ENCODE results near the gene CCNB2. TPM values are rescaled to one million over a fixed set of nuclear protein-coding genes. Genes with fewer than 3 reads are reported as not detected.

CCNB2 gene
- total and polyA plus RNA-seq, 7 donors: 0.33 to 40.5 (median 4.9) TPM; not detected in 1

- WGBS, 2 donors: 96 to 98% methylated on average over 5 of the region's 5 CpGs
- Histone ChIP-seq H3K4me3 (no peak overlapping the region), H3K9me3 (no peaks in the 10 kb centered on the region), H3K27me3 (no peaks in the 10 kb centered on the region), H3K27ac (no peak overlapping the region), H3K4me1 (peaks cover 0 to 31% (median 10%) of the 10 kb centered on the region in 4 donors), H3K36me3 (peaks cover 0 to 36% (median 5%) of the 10 kb centered on the region in 4 donors)
- intact Hi-C loops (cut with DNase I): no loop called here
- TF ChIP-seq EP300 (IDR thresholded peaks at IDR 0.05) (no peak), CTCF (IDR thresholded peaks at IDR 0.05) (no peak), POLR2AphosphoS5 (IDR thresholded peaks at IDR 0.05) (no peak), POLR2A (IDR thresholded peaks at IDR 0.05) (no peak)
- no peak for DNase-seq
These were observed 68.2 kb downstream of the CCNB2 start for GRCh38 chr15:59173194-59173593.

- H3K4me3 ChIP-seq: no peak overlapping the region
- DNase-seq: no peak
- no peaks in the 10 kb centered on the region for H3K27me3 ChIP-seq
- H3K36me3 ChIP-seq: peaks cover 0 to 40% (median 5%) of the 10 kb centered on the region in 4 donors
- intact Hi-C loops (cut with DNase I): loop anchor here (2.0 kb wide), 1 partner anchor 319 kb away; no protein-coding TSS in a partner anchor
- TF ChIP-seq POLR2A (IDR thresholded peaks at IDR 0.05): no peak
- TF ChIP-seq POLR2AphosphoS5 (IDR thresholded peaks at IDR 0.05): no peak
- TF ChIP-seq EP300 (IDR thresholded peaks at IDR 0.05): no peak
- TF ChIP-seq CTCF (IDR thresholded peaks at IDR 0.05): no peak
- H3K9me3 ChIP-seq: no peaks in the 10 kb centered on the region
- H3K4me1 ChIP-seq: peaks cover 0 to 23% (median 7%) of the 10 kb centered on the region in 4 donors
- 88 to 89% methylated on average over 12 of the region's 12 CpGs for WGBS, 2 donors
- peak overlapping the region in 1 of 4 donors; percentile 56 for H3K27ac ChIP-seq
These were observed 69.3 kb downstream of the CCNB2 start for GRCh38 chr15:59174151-59174834.

Small RNAs within 50 kb of the gene (small RNA-seq; reads per million reads assigned to genes)
- 0.11 to 0.36 (median 0.22) reads per million in 3 donors for gene MIR2116

Other genes starting within 250 kb of the CCNB2 start
- gene SLTM, start 171.5 kb upstream of the CCNB2 start, total RNA-seq: 100 to 1,000 TPM in 2 of 4 donors, 10 to 100 TPM in 2; 83.5 to 107 (median 95.7) TPM
- gene SLTM, start 171.5 kb upstream of the CCNB2 start, polyA plus RNA-seq: 10 to 100 TPM; 34.8 to 63.0 (median 45.5) TPM
- 10 to 100 TPM; 15.0 to 28.6 (median 20.8) TPM for gene RNF111, start 117.5 kb upstream of the CCNB2 start, total RNA-seq
- 10 to 100 TPM in 1 of 3 donors, 1 to 10 TPM in 2; 7.6 to 13.8 (median 9.6) TPM for gene RNF111, start 117.5 kb upstream of the CCNB2 start, polyA plus RNA-seq
- gene LDHAL6B, start 101.7 kb downstream of the CCNB2 start, total RNA-seq: not detected
- gene LDHAL6B, start 101.7 kb downstream of the CCNB2 start, polyA plus RNA-seq: not detected

All from sigmoid colon (tissue), 7 donors.